ENCODE measurements around the gene TTC34. TPM values are rescaled to one million over a fixed set of nuclear protein-coding genes. Genes with fewer than 3 reads are reported as not detected.

Gene TTC34
- polyA plus RNA-seq, 1 donor (not counting 4 experiments of a cell fraction or from before 2014, with no cell fraction given), result 0.04 TPM

DNA sequence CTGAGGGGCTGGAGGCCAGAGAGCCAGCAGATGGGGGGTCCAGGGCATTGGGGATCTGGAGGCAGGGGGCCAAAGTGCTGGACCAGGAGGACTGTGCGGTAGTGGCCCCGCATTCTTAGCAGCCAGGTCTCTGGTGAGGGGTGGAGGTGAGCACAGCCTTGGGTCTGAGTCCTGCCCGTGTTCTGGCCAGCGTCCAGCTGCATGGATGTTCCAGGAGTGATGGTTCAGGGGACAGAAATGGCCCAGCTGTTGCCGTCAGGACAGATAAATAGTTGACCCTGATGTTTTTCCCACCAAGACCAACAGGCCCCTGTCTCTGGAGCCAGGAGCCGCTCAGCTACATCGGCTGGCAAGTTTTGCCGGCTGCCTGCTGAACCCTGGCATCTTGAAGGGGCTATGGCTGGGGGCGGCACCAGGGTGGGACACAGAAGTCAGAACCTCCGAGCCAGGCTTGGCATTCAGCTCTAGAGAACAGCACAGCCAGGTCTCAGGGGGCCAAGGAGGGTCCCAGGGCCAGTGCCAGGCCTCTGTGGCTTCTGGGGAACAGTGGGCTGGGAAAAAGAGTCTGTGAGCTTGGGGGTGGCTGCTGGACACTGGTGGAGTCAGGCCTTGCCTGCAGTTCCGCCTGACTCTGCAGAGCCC, 19.4 kb upstream of the TTC34 start:
- no peaks in the 10 kb centered on the region for H3K36me3 ChIP-seq (ENCODE audit: control insufficient read depth in 2 of 2, extremely low read depth in 1 of 2, insufficient read depth in 2 of 2, low read length in 2 of 2)
- H3K4me1 ChIP-seq (ENCODE audit: control insufficient read depth, extremely low read depth, insufficient read depth, low read length), result no peaks in the 10 kb centered on the region
- H3K79me2 ChIP-seq (ENCODE audit: control insufficient read depth, insufficient read depth, low read length), result no peaks in the 10 kb centered on the region
- DNase-seq (ENCODE audit: low read depth, low spot score) (no peak), FAIRE-seq (no peak)
- H3K9me1 ChIP-seq (ENCODE audit: control insufficient read depth, extremely low read depth, insufficient read depth, low read length), result no peaks in the 10 kb centered on the region
- H3K4me3 ChIP-seq (ENCODE audit: control insufficient read depth in 2 of 3, extremely low read depth in 1 of 3, insufficient read depth in 2 of 3, low read depth in 1 of 3, low read length in 3 of 3), result no peak overlapping the region
- no peak overlapping the region for H3K4me2 ChIP-seq (ENCODE audit: control insufficient read depth, extremely low read depth, insufficient read depth, low read depth, low read length)
- H3K9ac ChIP-seq (ENCODE audit: control insufficient read depth, extremely low read depth, insufficient read depth, low read length), result no peak overlapping the region
- H3K27ac ChIP-seq (ENCODE audit: control insufficient read depth, insufficient read depth, low read length), result no peak overlapping the region
- H3K9me3 ChIP-seq (ENCODE audit: control insufficient read depth, low read depth, low read length), result peaks cover 15% of the 10 kb centered on the region
- no peak overlapping the region for H2AFZ ChIP-seq (ENCODE audit: control insufficient read depth, low read length)
- dilution Hi-C loops (cut with MboI; ENCODE audit: extremely low pct_ligation_motif_present, low sequenced_read_pairs), result no loop called here
- no peak for TF ChIP-seq EZH2 (IDR thresholded peaks at IDR 0.05; ENCODE audit: low read length)
- TF ChIP-seq, protein P1, sequence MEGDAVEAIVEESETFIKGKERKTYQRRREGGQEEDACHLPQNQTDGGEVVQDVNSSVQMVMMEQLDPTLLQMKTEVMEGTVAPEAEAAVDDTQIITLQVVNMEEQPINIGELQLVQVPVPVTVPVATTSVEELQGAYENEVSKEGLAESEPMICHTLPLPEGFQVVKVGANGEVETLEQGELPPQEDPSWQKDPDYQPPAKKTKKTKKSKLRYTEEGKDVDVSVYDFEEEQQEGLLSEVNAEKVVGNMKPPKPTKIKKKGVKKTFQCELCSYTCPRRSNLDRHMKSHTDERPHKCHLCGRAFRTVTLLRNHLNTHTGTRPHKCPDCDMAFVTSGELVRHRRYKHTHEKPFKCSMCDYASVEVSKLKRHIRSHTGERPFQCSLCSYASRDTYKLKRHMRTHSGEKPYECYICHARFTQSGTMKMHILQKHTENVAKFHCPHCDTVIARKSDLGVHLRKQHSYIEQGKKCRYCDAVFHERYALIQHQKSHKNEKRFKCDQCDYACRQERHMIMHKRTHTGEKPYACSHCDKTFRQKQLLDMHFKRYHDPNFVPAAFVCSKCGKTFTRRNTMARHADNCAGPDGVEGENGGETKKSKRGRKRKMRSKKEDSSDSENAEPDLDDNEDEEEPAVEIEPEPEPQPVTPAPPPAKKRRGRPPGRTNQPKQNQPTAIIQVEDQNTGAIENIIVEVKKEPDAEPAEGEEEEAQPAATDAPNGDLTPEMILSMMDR (optimal IDR thresholded peaks at IDR 0.05 in 1 of 3, IDR thresholded peaks at IDR 0.05 in 1 of 3, conservative IDR thresholded peaks at IDR 0.05 in 1 of 3; ENCODE audit: extremely low read depth in 1 of 3, insufficient read depth in 2 of 3, low read length in 3 of 3), result no peak
- H4K20me1 ChIP-seq (ENCODE audit: control insufficient read depth, extremely low read depth, insufficient read depth, low read length), result no peaks in the 10 kb centered on the region
- H3K27me3 ChIP-seq (ENCODE audit: control insufficient read depth, extremely low read depth, insufficient read depth, low read length), result no peaks in the 10 kb centered on the region

DNA sequence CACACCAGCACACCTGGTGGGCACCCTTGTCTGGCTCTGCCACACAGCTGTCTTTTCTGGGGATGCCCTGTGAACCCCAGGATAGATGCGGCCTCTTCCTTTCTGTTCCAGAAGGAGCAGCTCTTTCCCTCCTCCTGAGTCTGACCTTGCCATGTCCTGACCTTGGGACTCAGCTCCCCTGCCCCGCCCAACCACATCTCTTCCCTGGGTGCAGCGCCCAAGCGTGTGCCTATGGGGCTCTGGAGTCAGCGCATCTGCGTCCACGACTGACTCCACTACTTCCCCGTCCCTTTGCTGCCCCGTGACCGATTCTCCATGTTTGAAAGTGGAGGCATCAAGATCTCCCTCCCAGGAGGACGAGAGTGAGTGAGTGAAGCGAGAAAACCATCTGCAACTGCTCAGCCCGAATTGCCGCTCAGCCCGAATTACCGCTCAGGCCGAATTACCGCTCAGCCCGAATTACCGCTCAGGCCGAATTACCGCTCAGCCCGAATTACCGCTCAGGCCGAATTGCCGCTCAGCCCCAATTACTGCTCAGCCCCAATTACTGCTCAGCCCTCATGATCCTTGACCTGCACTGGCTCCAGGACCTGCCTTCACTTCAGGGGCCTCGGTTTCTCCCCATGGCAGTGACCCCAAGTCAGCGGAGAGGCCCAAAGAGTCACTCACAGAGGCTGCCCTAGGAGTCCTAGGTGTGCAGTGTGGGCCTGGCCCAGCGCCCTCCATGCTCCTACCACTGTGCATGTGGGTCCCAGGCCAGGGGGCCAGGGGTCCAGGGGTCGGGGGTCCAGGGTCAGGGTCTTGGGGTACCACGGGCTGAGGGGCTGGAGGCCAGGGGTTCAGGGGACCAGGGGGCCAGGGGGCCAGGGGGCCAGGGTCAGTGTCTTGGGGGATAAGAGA, 18.6 kb upstream of the TTC34 start:
- Histone ChIP-seq H4K20me1 (ENCODE audit: control insufficient read depth, extremely low read depth, insufficient read depth, low read length) (no peaks in the 10 kb centered on the region), H3K79me2 (ENCODE audit: control insufficient read depth, insufficient read depth, low read length) (no peaks in the 10 kb centered on the region), H3K27ac (ENCODE audit: control insufficient read depth, insufficient read depth, low read length) (no peak overlapping the region), H3K9me3 (ENCODE audit: control insufficient read depth, low read depth, low read length) (peaks cover 14% of the 10 kb centered on the region), H3K9me1 (ENCODE audit: control insufficient read depth, extremely low read depth, insufficient read depth, low read length) (no peaks in the 10 kb centered on the region), H3K27me3 (ENCODE audit: control insufficient read depth, extremely low read depth, insufficient read depth, low read length) (no peaks in the 10 kb centered on the region), H3K9ac (ENCODE audit: control insufficient read depth, extremely low read depth, insufficient read depth, low read length) (no peak overlapping the region), H2AFZ (ENCODE audit: control insufficient read depth, low read length) (no peak overlapping the region), H3K4me3 (ENCODE audit: control insufficient read depth in 2 of 3, extremely low read depth in 1 of 3, insufficient read depth in 2 of 3, low read depth in 1 of 3, low read length in 3 of 3) (no peak overlapping the region), H3K4me2 (ENCODE audit: control insufficient read depth, extremely low read depth, insufficient read depth, low read depth, low read length) (no peak overlapping the region), H3K4me1 (ENCODE audit: control insufficient read depth, extremely low read depth, insufficient read depth, low read length) (no peaks in the 10 kb centered on the region), H3K36me3 (ENCODE audit: control insufficient read depth in 2 of 2, extremely low read depth in 1 of 2, insufficient read depth in 2 of 2, low read length in 2 of 2) (no peaks in the 10 kb centered on the region)
- no peak for FAIRE-seq
- TF ChIP-seq, protein P1 (optimal IDR thresholded peaks at IDR 0.05 in 1 of 3, IDR thresholded peaks at IDR 0.05 in 1 of 3, conservative IDR thresholded peaks at IDR 0.05 in 1 of 3; ENCODE audit: extremely low read depth in 1 of 3, insufficient read depth in 2 of 3, low read length in 3 of 3), result no peak
- no peak for TF ChIP-seq EZH2 (IDR thresholded peaks at IDR 0.05; ENCODE audit: low read length)
- no peak for DNase-seq (ENCODE audit: low read depth, low spot score)
- dilution Hi-C loops (cut with MboI; ENCODE audit: extremely low pct_ligation_motif_present, low sequenced_read_pairs), result no loop called here
